GM19395 (cell line): ENCODE results near the gene DLG1.
"Not testable (repeated sequence)": the region's sequence is repeated elsewhere in the genome, so short reads cannot be mapped to it uniquely, and the experiment has no call there.

Source experiments
- ATAC-seq: cut with Tn5 transposase; IDR thresholded peaks from one replicate; pipeline ENCODE4 v1.9.1; 2021; ENCODE audit warnings: mild to moderate bottlenecking, moderate library complexity; ENCODE audit not compliant: unreplicated experiment

DLG1 gene

DNA sequence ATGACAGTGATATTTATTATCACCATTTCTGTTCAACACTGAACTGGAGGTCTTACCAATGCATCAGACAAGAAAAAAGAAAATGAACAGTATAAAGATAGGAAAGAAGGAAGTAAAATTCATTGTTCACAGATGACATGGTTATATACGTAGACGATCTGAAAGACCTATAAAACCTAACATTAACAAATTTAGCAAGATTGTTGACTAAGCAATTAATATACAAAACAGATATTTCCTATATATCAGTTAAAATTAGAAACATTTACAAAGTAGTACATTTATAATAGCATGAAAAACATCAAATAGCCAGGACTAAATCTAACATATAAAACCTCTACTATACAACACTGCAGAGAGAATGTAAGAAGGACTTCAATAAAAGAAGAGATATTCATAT, 176.0 kb downstream of the DLG1 start:
- no peak for ATAC-seq

GRCh38 chr3:197117114-197117513, 181.3 kb downstream of the DLG1 start:
- no peak for ATAC-seq

DNA sequence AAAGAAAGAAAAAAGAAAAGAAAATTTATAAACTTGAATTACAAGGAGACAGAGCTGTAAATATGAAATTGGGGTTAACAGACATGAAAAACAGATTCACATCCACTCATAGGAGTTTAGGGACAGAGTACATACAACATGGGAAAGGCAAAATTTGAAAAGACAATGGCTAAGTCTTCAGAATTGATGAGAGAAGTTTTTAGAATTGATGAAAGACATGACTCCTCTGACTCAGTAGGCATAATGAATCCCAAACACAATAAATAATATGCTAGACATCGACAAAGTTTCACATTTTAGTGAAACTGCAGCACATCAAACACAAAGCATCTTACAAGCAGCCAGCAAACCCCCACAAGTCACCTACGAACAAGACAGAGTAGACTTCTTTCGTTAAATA, 184.4 kb downstream of the DLG1 start:
- no peak for ATAC-seq

DNA sequence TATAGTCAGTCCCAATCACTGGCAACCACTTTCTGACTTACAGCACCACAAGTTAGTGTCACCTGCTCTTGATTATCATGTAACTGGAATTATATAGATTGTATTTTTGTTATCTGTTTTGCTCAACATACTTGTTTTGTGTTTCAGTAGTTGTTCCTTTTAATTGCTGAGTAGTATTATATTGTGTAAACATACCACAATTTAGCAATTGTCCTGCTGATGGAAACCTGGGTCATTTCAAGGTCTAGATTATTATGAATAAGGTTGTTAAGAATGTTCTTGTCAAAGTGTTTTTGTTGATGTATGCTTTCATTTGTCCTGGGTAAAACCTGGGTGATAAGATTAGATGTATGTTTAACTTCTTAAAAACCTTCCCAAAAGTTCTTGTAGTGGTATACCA, 186.7 kb downstream of the DLG1 start:
- no peak for ATAC-seq

- no peak for ATAC-seq
These were observed 192.6 kb downstream of the DLG1 start for GRCh38 chr3:197105786-197106185.

DNA sequence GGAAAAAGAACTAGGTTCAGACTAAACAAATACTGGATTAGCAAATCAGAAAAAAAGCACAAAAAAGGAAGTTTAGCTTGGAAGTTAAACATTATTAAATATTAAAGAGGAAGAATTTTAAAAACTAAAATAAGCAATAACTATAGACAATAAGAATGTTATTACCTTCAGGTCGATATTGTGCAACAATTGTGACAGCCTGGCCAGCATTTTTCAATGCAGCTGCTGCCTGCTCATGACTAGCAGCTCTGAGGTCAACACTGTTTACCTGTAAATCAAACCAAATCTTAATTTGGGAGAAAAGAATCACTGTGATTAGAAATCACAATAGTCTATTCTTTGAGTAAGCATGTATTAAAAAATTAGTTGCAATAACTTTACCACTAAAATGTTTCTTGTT, 193.7 kb downstream of the DLG1 start:
- no peak for ATAC-seq

- ATAC-seq = no peak
These were observed 194.6 kb downstream of the DLG1 start for GRCh38 chr3:197103766-197104165.

- no peak for ATAC-seq
These were observed 204.5 kb downstream of the DLG1 start for GRCh38 chr3:197093871-197094270.

GRCh38 chr3:197088370-197088769, 210.0 kb downstream of the DLG1 start:
- ATAC-seq = no peak

- no peak for ATAC-seq
These were observed 213.3 kb downstream of the DLG1 start for GRCh38 chr3:197085137-197085536.

DNA sequence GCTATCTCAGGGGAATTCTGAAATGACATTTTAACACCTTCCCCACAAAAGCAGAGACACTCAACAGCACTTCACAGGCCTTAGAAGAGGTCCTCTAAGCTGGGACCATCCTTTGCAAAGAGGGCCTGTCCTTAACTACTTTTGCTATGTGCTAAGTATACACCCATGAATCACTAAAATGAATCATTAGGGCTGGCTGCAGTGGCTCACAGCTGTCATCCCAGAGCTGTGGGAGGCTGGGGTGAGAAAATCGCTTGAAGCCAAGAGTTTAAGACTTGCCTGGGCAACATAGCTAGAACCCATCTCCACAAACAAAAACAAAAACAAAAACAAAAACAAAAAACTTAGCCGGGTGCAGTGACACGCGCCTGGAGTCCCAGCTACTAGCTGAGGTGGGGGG, 214.9 kb downstream of the DLG1 start:
- ATAC-seq = no peak

DNA sequence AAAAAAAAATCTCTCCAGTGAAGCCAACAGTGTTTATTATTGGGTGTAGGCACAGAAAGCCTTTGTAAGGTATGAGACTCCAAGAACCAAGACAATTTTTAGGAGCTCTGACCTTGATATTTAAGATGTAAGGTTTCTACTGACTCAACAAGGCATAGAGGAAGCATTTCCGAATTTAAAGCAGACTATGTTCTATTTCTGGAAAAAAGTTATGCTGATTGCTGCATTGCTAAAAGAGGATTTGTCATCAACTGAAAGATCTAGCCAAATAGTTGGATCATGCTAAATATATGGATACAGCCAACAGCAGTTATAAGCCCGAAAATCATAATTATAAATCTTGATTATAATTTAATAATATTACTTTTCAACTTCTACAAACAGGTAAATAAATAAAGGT, 215.5 kb downstream of the DLG1 start:
- ATAC-seq = no peak

- no peak for ATAC-seq
These were observed 218.1 kb downstream of the DLG1 start for GRCh38 chr3:197080344-197080743.

- no peak for ATAC-seq
These were observed 222.0 kb downstream of the DLG1 start for GRCh38 chr3:197076415-197076814.

DNA sequence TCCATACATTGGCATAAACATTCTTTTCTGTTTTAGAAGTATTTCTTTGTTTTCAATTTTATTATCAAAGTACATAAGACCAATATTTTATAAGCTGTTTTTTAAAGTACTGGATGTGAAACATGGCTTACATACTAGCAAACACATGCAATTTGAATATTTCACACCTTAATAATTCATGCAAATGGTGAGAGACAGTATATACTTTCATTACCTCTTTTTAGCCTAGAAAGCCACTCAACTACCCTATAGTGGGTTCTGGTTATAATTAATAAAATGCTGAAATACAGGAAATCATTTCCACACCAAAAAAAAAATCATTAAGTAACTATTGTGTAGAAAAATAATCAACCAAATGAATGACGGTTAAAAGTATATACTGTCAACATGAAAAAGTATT, 230.3 kb downstream of the DLG1 start:
- ATAC-seq = no peak

- ATAC-seq = no peak
These were observed 233.6 kb downstream of the DLG1 start for GRCh38 chr3:197064771-197065170.

DNA sequence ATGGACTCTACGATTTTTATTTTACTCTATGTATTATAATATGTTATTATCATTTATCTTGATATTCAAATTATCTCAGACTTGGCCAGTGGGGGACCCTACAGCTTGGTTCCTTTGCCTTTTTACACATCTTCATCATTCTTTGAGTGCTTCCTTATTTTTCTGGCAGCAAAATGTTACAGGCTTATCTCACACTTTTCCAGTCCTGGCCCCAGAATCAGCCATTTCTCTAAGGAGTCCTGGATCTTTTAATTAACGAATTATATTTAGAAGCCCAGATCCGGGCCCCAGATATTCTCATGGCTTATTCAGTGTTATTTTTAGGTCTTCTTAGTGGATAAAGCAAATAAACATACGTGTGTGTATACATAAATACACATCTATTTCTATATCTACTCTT, 236.0 kb downstream of the DLG1 start:
- no peak for ATAC-seq

GRCh38 chr3:197051637-197052036, 246.8 kb downstream of the DLG1 start:
- not testable (repeated sequence) for ATAC-seq

DNA sequence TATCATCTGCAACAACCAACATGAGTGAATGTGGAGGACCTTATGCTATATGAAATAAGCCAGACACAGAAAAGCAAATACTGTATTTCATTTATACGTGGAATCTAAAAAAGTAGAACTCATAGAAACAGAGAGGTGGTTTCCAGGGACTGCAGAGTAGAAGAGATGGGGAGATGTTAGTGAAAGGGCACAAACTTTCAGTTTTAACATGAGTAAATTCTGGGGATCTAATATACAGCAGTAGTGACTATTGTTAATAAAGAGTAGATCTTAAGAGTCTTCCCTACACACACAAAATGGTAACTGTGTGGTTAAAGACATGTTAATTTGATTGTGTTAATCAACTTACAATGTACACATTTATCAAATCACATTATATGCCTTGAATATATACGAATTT, 247.9 kb downstream of the DLG1 start:
- ATAC-seq = peak; percentile 52

- ATAC-seq = no peak
These were observed 255.9 kb downstream of the DLG1 start for GRCh38 chr3:197042539-197042938.

DNA sequence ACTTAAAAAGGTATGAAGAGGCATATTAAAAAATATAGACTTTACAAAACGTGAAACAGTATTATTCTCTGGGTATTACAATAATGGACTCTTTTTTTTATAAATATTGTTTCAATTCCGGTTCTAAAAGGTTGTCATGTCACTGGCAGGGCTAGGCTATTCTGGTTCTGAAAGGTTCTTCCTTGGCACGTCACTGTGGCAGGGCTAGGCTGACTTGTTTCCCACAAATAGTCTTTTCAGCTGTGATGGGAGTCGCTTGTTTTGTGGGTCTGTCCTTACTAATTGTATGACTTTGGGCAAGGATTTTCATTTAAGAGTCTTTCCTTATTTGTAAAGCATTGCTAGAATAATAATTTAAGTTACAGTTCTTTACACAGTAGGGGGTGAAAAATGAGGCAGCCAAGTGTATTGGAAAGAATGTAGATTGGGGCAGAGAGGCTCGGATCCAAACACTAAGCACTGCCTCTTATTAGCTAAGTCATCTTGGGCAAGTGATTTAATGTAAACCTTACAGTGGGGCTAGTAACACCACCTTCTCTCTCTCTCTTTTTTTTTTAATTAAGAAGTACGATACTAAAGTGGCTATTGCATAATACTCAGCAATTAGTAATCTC, 256.4 kb downstream of the DLG1 start:
- no peak for ATAC-seq

GRCh38 chr3:197040658-197041057, 257.8 kb downstream of the DLG1 start:
- ATAC-seq = no peak

- no peak for ATAC-seq
These were observed 259.5 kb downstream of the DLG1 start for GRCh38 chr3:197038679-197039462.
